Spleen (tissue), 11 donors: Measurements from ENCODE around the gene NFIB. TPM values are rescaled to one million over a fixed set of nuclear protein-coding genes. Genes with fewer than 3 reads are reported as not detected.

Experiments used
- DNase-seq: peaks from one replicate; pipeline ENCODE4 v3.0.0-alpha.2; 2020
- H3K27ac ChIP-seq, 8 donors: fragments of 200-600 bp; sonication (generic) in 7 of 8; 1 replicate in 4 of 8; 2 replicates in 4 of 8; pipeline versions ENCODE4 v1.5.0 to v1.8.0; 2016 to 2021; ENCODE audit warnings: inconsistent platforms in 4 of 8, mild to moderate bottlenecking in 4 of 8, moderate library complexity in 1 of 8
- H3K27me3 ChIP-seq, 7 donors: fragments of 200-600 bp; sonication (generic) in 6 of 7; replicated peaks in 1 of 7; 1 replicate in 4 of 7; 2 replicates in 3 of 7; pipeline versions ENCODE4 v1.5.0 to v1.8.0; 2016 to 2021; ENCODE audit warnings: inconsistent platforms in 3 of 7, mild to moderate bottlenecking in 1 of 7
- H3K36me3 ChIP-seq, 6 donors: fragments of 200-600 bp; sonication (generic) in 5 of 6; 1 replicate in 4 of 6; 2 replicates in 2 of 6; pipeline versions ENCODE4 v1.5.0 to v1.8.0; 2016 to 2021; ENCODE audit warnings: inconsistent platforms in 2 of 6
- H3K4me1 ChIP-seq, 6 donors: fragments of 200-600 bp; sonication (generic) in 5 of 6; 1 replicate in 3 of 6; 2 replicates in 3 of 6; pipeline versions ENCODE4 v1.5.0 to v1.8.0; 2016 to 2021; ENCODE audit warnings: inconsistent platforms in 3 of 6
- H3K4me3 ChIP-seq, 8 donors: fragments of 200-600 bp; sonication (generic) in 7 of 8; 1 replicate in 4 of 8; 2 replicates in 4 of 8; pipeline versions ENCODE4 v1.5.0 to v1.8.0; 2016 to 2021; ENCODE audit warnings: inconsistent platforms in 4 of 8, mild to moderate bottlenecking in 4 of 8, moderate library complexity in 2 of 8
- H3K9me3 ChIP-seq, 8 donors: fragments of 200-600 bp; sonication (generic) in 7 of 8; 1 replicate in 4 of 8; 2 replicates in 4 of 8; pipeline versions ENCODE4 v1.5.0 to v1.8.0; 2016 to 2021; ENCODE audit warnings: inconsistent platforms in 4 of 8
- CTCF ChIP-seq, 11 experiments: fragments of 200-600 bp in 7 of 11; fragments of 450-650 bp in 4 of 11; sonication (generic) in 4 of 11; IDR thresholded peaks in 8 of 11; conservative IDR thresholded peaks in 3 of 11; 1 replicate in 7 of 11; 2 replicates in 4 of 11; pipeline versions ENCODE4 v1.4.0 to v1.8.0; 2016 to 2021; ENCODE audit warnings: antibody characterized with exemption in 11 of 11, inconsistent platforms in 4 of 11, mild to moderate bottlenecking in 1 of 11
- POLR2A ChIP-seq, 3 donors: fragments of 450-650 bp; IDR thresholded peaks; one replicate each; pipeline ENCODE4 v1.5.1; 2017; ENCODE audit warnings: antibody characterized with exemption in 3 of 3, mild to moderate bottlenecking in 1 of 3
- POLR2AphosphoS5 ChIP-seq, 3 donors: sonication (generic); formaldehyde crosslinking; IDR thresholded peaks; one replicate each; pipeline ENCODE4 v1.5.1; 2017; ENCODE audit warnings: antibody characterized with exemption in 3 of 3
- WGBS, 5 donors: extraction: QIAGEN DNeasy Blood & Tissue Kit in 3 of 5; methylation state at CpG; one replicate each; pipeline versions ENCODE4 v1.1.5 to v1.1.7; 2013 to 2018; 5-methylcytosine and 5-hydroxymethylcytosine counted together
- intact Hi-C: fragments of 100-400 bp; cut with DNase I; formaldehyde crosslinking; loops from one replicate; pipeline ENCODE4 v1.15.0; 2023; ENCODE audit warnings: low total_unique reads
- polyA plus RNA-seq, 3 donors: library from polyadenylated mRNA; stranded (reverse); fragments of 200-250 nt; gene quantifications; one replicate each; pipeline ENCODE4 v1.2.1, GENCODE V29; 2013
- total RNA-seq, 7 donors: library from RNA; depleted of rRNA in 3 of 7; stranded (reverse); fragments of >200 nt in 3 of 7; fragmentation: NEBNext Ultra II Directional in 4 of 7; extraction: Animal tissue kit (Norgen Biotek cat#: 25700) in 4 of 7; gene quantifications; one replicate each; pipeline versions ENCODE4 v1.1.0 to v1.2.1, GENCODE V29; 2016 to 2021
- donor health status: healthy with polysubstance abuse.
- donor health status: DM: no; HTN: no; CAD: no; lungs with moderate emphysema.
- donor health status: DM: no; HTN: no; CAD: no.
- donor health status: Bipolar disorder and iron deficiency.
- donor health status: healthy.
- donor health status: DM: no; HTN: no; CAD: no.
- donor health status: DM: yes; HTN: yes; CAD: no.

The NFIB gene
- total and polyA plus RNA-seq, 10 donors, result 3.6 to 96.8 (median 48.4) TPM

GRCh38 chr9:14157191-14157590 is 156.8 kb downstream of the NFIB start:
- no peak for DNase-seq
- TF ChIP-seq POLR2A (IDR thresholded peaks at IDR 0.05) (no peak), POLR2AphosphoS5 (IDR thresholded peaks at IDR 0.05) (no peak), CTCF (IDR thresholded peaks at IDR 0.05 in 8 of 11, conservative IDR thresholded peaks at IDR 0.05 in 3 of 11) (no peak)
- WGBS, 5 donors, result 93 to 99% (median 97%) methylated on average over 4 of the region's 4 CpGs

DNA sequence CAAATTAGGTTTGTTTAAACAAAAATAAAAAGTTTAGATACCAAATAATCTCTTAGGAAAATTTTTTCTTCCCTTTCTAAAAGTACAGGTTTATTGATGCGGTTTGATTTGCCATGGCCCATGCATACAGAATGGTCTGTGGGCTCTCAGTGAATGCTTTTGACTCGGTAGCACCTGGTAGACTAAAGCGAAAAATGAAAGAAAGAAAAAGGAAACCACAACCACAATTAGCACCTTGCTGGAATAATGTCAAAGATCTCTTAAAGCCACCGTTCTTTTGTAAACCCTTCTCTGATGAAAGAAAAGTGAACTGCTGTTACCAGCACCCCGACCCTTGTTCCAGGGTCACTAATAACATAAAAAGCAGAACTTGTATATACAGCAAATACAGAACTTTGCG is 157.9 kb downstream of the NFIB start:
- TF ChIP-seq POLR2A (IDR thresholded peaks at IDR 0.05) (no peak), CTCF (IDR thresholded peaks at IDR 0.05 in 8 of 11, conservative IDR thresholded peaks at IDR 0.05 in 3 of 11) (no peak), POLR2AphosphoS5 (IDR thresholded peaks at IDR 0.05) (no peak)
- no peaks in the 10 kb centered on the region for H3K27me3 ChIP-seq
- 34 to 47% (median 36%) methylated on average over 6 of the region's 6 CpGs for WGBS, 5 donors
- H3K27ac ChIP-seq, result no peak overlapping the region
- intact Hi-C loops, result no loop called here
- no peaks in the 10 kb centered on the region for H3K9me3 ChIP-seq
- peaks cover 0 to 10% (median 4%) of the 10 kb centered on the region in 6 donors for H3K4me1 ChIP-seq
- H3K36me3 ChIP-seq, result no peaks in the 10 kb centered on the region
- DNase-seq, result no peak
- H3K4me3 ChIP-seq, result no peak overlapping the region

More at GRCh38 chr9:14157191-14157590, 156.8 kb downstream of the NFIB start:
- Histone ChIP-seq H3K9me3 (no peaks in the 10 kb centered on the region), H3K27ac (no peak overlapping the region), H3K4me3 (no peak overlapping the region), H3K36me3 (no peaks in the 10 kb centered on the region), H3K27me3 (no peaks in the 10 kb centered on the region), H3K4me1 (peaks cover 0 to 10% (median 4%) of the 10 kb centered on the region in 6 donors)
- intact Hi-C loops, result no loop called here

DNA sequence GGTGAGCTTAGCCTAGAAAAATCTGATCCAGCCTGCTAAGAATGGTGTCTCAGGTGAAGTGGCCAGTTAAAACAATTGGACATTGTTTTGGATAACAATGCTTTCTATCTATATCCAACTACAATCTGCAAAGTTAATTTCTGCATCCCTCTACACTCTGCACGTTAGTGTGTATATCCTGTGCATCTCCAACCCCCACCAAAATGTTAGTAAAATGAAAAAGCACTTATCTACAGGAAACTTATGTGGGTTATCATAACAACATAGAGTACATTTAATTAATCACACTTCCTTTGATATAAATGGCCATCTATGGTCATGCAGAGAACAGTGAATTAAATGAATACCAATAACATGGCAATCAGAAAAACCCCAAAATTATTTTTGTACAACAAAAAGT is 158.7 kb downstream of the NFIB start:
- no peaks in the 10 kb centered on the region for H3K36me3 ChIP-seq
- H3K9me3 ChIP-seq, result no peaks in the 10 kb centered on the region
- DNase-seq, result no peak
- peaks cover 0 to 10% (median 4%) of the 10 kb centered on the region in 6 donors for H3K4me1 ChIP-seq
- no peak overlapping the region for H3K4me3 ChIP-seq
- TF ChIP-seq POLR2AphosphoS5 (IDR thresholded peaks at IDR 0.05) (no peak), CTCF (IDR thresholded peaks at IDR 0.05 in 8 of 11, conservative IDR thresholded peaks at IDR 0.05 in 3 of 11) (no peak), POLR2A (IDR thresholded peaks at IDR 0.05) (no peak)
- WGBS, 5 donors, result 0 to 19% (median 17%) methylated on average over 1 of the region's 1 CpG
- intact Hi-C loops, result no loop called here
- no peak overlapping the region for H3K27ac ChIP-seq
- H3K27me3 ChIP-seq, result no peaks in the 10 kb centered on the region

DNA sequence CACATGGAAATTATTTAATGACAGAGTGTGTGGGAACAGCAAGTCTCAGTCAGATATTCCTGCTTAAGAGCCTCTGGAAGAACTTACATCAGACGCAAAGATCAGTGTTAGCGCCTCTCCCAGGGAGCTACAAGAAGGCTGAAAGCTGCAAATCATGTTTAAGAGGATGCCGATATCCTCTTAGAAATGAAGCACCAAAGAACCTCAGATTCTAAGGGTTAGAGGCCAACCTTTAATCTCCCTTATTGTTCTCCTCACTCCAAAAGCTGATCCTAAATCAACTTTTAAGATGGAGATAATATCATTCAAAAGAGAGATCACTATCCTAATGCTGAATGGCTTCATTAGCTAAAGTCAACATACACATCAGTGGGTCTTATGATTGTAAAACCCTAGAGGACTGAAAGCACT is 160.6 kb downstream of the NFIB start:
- intact Hi-C loops, result no loop called here
- Histone ChIP-seq H3K36me3 (no peaks in the 10 kb centered on the region), H3K27ac (no peak overlapping the region), H3K4me3 (no peak overlapping the region), H3K27me3 (no peaks in the 10 kb centered on the region), H3K4me1 (peaks cover 0 to 10% (median 4%) of the 10 kb centered on the region in 6 donors), H3K9me3 (no peaks in the 10 kb centered on the region)
- WGBS, 5 donors, result 74 to 86% (median 82%) methylated on average over 3 of the region's 3 CpGs
- DNase-seq, result no peak
- no peak for TF ChIP-seq POLR2A (IDR thresholded peaks at IDR 0.05)
- TF ChIP-seq CTCF (IDR thresholded peaks at IDR 0.05 in 8 of 11, conservative IDR thresholded peaks at IDR 0.05 in 3 of 11), result no peak
- no peak for TF ChIP-seq POLR2AphosphoS5 (IDR thresholded peaks at IDR 0.05)
